HCT116 (cell line): ENCODE results near the gene C1orf167. TPM values are rescaled to one million over a fixed set of nuclear protein-coding genes. Genes with fewer than 3 reads are reported as not detected.

Source experiments
- ATAC-seq: fragments of 200-7000 bp; cut with Tn5 transposase; 2 replicates; pipeline ENCODE4 v1.9.1; 2020; ENCODE audit warnings: mild to moderate bottlenecking, moderate library complexity
- BruUV-seq: library from RNA; stranded (reverse); fragments of 400-500 nt; replicated peaks from 2 replicates; lab custom pipeline; 2021; lab: Mats Ljungman, UMichigan
- CTCF ChIA-PET: fragments of 300-600 bp; sonication (Branson Sonifier 250); formaldehyde crosslinking; loops from one replicate; lab custom pipeline; 2021; ENCODE audit warnings: antibody characterized with exemption; lab: Charles Lee
- POLR2A ChIA-PET: fragments of 300-600, 350-600 bp; sonication (Branson Sonifier 250); formaldehyde crosslinking; loops from one replicate; lab custom pipeline; 2021; ENCODE audit warnings: antibody characterized with exemption; lab: Charles Lee
- RAD21 ChIA-PET, 2 experiments: fragments of 300-600 bp; sonication (Branson Sonifier 250); formaldehyde crosslinking; loops; one replicate each; lab custom pipeline; 2023; ENCODE audit warnings: low total read pairs in 2 of 2; ENCODE audit not compliant: uncharacterized antibody in 2 of 2, unreplicated experiment in 2 of 2, low non-redundant PET in 1 of 2; lab: Charles Lee
- DNase-seq: peaks from one replicate; pipeline ENCODE4 v3.0.0-alpha.2; 2010; ENCODE audit warnings: low read depth, low spot score
- H2AFZ ChIP-seq: fragments of 200-600 bp; shearing (Covaris generic), sonication (generic); 2 replicates; pipeline ENCODE4 v1.6.1; 2017; ENCODE audit warnings: low read depth, mixed run types, mixed read lengths, antibody characterized with exemption, low read length; ENCODE audit not compliant: poor library complexity, severe bottlenecking
- H3K27ac ChIP-seq: 2 replicates; pipeline ENCODE4 v1.5.1; 2012; ENCODE audit warnings: low read depth, low read length
- H3K27me3 ChIP-seq: fragments of 200-600 bp; sonication (generic); 2 replicates; pipeline ENCODE4 v1.6.1; 2016; ENCODE audit warnings: mixed run types, low read length, mixed read lengths; ENCODE audit not compliant: insufficient read depth
- H3K36me3 ChIP-seq, 2 experiments: fragments of 200-500 bp in 1 of 2; fragments of 200-600 bp in 1 of 2; sonication (Bioruptor generic) in 1 of 2; sonication (generic) in 1 of 2; 2 replicates each; pipeline versions ENCODE4 v1.5.1 to v1.6.1; 2014 to 2016; ENCODE audit warnings: low read length in 2 of 2, inconsistent platforms in 1 of 2, mixed read lengths in 1 of 2, mixed run types in 1 of 2; ENCODE audit not compliant: insufficient read depth in 2 of 2, control insufficient read depth in 1 of 2
- H3K4me1 ChIP-seq, 2 experiments: fragments of 200-600 bp in 1 of 2; sonication (generic) in 1 of 2; 2 replicates each; pipeline versions ENCODE4 v1.5.1 to v1.6.1; 2012 to 2017; ENCODE audit warnings: low read length in 2 of 2, inconsistent platforms in 1 of 2, mild to moderate bottlenecking in 1 of 2, mixed read lengths in 1 of 2, mixed run types in 1 of 2, moderate library complexity in 1 of 2; ENCODE audit not compliant: insufficient read depth in 2 of 2, control insufficient read depth in 1 of 2
- H3K4me2 ChIP-seq: fragments of 200-600 bp; sonication (generic); 2 replicates; pipeline ENCODE4 v1.6.1; 2017; ENCODE audit warnings: mixed run types, low read length, mixed read lengths
- H3K4me3 ChIP-seq, 2 experiments: fragments of 200-600 bp in 1 of 2; sonication (generic) in 1 of 2; replicated peaks in 1 of 2; 2 replicates each; pipeline ENCODE4 v1.5.1; 2011 to 2016; ENCODE audit warnings: low read length in 2 of 2, control low read depth in 1 of 2, low read depth in 1 of 2, mild to moderate bottlenecking in 1 of 2, mixed read lengths in 1 of 2, mixed run types in 1 of 2
- H3K79me2 ChIP-seq: fragments of 200-600 bp; sonication (generic); 2 replicates; pipeline ENCODE4 v1.6.1; 2017; ENCODE audit warnings: mild to moderate bottlenecking, mixed run types, low read length, moderate library complexity, mixed read lengths; ENCODE audit not compliant: insufficient read depth
- H3K9ac ChIP-seq: fragments of 200-600 bp; sonication (generic); 2 replicates; pipeline ENCODE4 v1.6.1; 2016; ENCODE audit warnings: low read length, mixed read lengths
- H3K9me2 ChIP-seq: fragments of 200-600 bp; sonication (generic), shearing (Covaris generic); 2 replicates; pipeline ENCODE4 v1.6.1; 2017; ENCODE audit warnings: mixed run types, mild to moderate bottlenecking, moderate library complexity; ENCODE audit not compliant: insufficient read depth
- H3K9me3 ChIP-seq, 2 experiments: fragments of 200-500 bp in 1 of 2; fragments of 200-600 bp in 1 of 2; sonication (Bioruptor generic) in 1 of 2; sonication (generic) in 1 of 2; 2 replicates each; pipeline ENCODE4 v1.6.1; 2014 to 2017; ENCODE audit warnings: low read length in 2 of 2, mixed read lengths in 2 of 2, inconsistent platforms in 1 of 2, low read depth in 1 of 2, mild to moderate bottlenecking in 1 of 2, mixed run types in 1 of 2, moderate library complexity in 1 of 2; ENCODE audit not compliant: control insufficient read depth in 1 of 2, insufficient read depth in 1 of 2
- H4K20me1 ChIP-seq: fragments of 200-600 bp; sonication (generic), shearing (Covaris generic); 2 replicates; pipeline ENCODE4 v1.6.1; 2017; ENCODE audit warnings: mixed run types, mild to moderate bottlenecking, moderate library complexity; ENCODE audit not compliant: insufficient read depth
- CBX3 ChIP-seq: IDR thresholded peaks from 2 replicates; pipeline ENCODE4 v1.6.1; 2012; ENCODE audit warnings: low read depth
- CEBPB ChIP-seq: IDR thresholded peaks from 2 replicates; pipeline ENCODE4 v1.6.1; 2012; ENCODE audit warnings: low read depth
- EZH2phosphoT487 ChIP-seq: fragments of 200-600 bp; IDR thresholded peaks from 2 replicates; pipeline ENCODE4 v1.6.1; 2018; ENCODE audit warnings: antibody characterized with exemption, borderline replicate concordance
- FOSL1 ChIP-seq: IDR thresholded peaks from 2 replicates; pipeline ENCODE4 v1.6.1; 2012; ENCODE audit warnings: low read depth
- JUND ChIP-seq: IDR thresholded peaks from 2 replicates; pipeline ENCODE4 v1.6.1; 2012
- POLR2A ChIP-seq: IDR thresholded peaks from 2 replicates; pipeline ENCODE4 v1.7.0; 2011; ENCODE audit warnings: borderline replicate concordance; ENCODE audit not compliant: insufficient read depth, insufficient read length; ENCODE audit errors: extremely low read depth
- POLR2AphosphoS5 ChIP-seq: IDR thresholded peaks from 2 replicates; pipeline ENCODE4 v1.6.1; 2011; ENCODE audit warnings: mild to moderate bottlenecking, low read depth, low read length, moderate library complexity
- SRF ChIP-seq: IDR thresholded peaks from 2 replicates; pipeline ENCODE4 v1.6.1; 2012; ENCODE audit warnings: low read depth
- TCF7L2 ChIP-seq: IDR thresholded peaks from 2 replicates; pipeline ENCODE4 v1.7.0; 2011; ENCODE audit warnings: borderline replicate concordance, inconsistent platforms; ENCODE audit not compliant: insufficient read depth, insufficient read length; ENCODE audit errors: extremely low read depth
- ZFX ChIP-seq: fragments of 450-650 bp; IDR thresholded peaks from 2 replicates; pipeline ENCODE4 v1.6.1; 2017
- ZNF274 ChIP-seq: fragments of 200-500 bp; sonication (Bioruptor generic); IDR thresholded peaks from 2 replicates; pipeline ENCODE4 v1.6.1; 2014; ENCODE audit warnings: mild to moderate bottlenecking, low read depth, low read length, inconsistent platforms
- intact Hi-C: fragments of 100-400 bp; cut with micrococcal nuclease; formaldehyde crosslinking; loops from 2 replicates; pipeline ENCODE4 v1.10.0; 2022
- total RNA-seq: library from RNA; stranded (reverse); gene quantifications from one replicate; pipeline ENCODE4 v1.2.1, GENCODE V29; 2021; ENCODE audit not compliant: unreplicated experiment
- TF ChIP-seq, protein P1 (sequence below), 3 experiments: fragments of 200-600 bp in 1 of 3; sonication (generic) in 1 of 3; IDR thresholded peaks in 2 of 3; conservative IDR thresholded peaks in 1 of 3; 2 replicates each; pipeline ENCODE4 v1.5.1; 2012 to 2017; ENCODE audit warnings: low read depth in 2 of 3, low read length in 2 of 3, antibody characterized with exemption in 1 of 3, borderline replicate concordance in 1 of 3, control low read depth in 1 of 3, mild to moderate bottlenecking in 1 of 3, mixed read lengths in 1 of 3, mixed run types in 1 of 3, moderate library complexity in 1 of 3; ENCODE audit not compliant: insufficient read depth in 1 of 3
- TF ChIP-seq, protein P2 (sequence below): IDR thresholded peaks from 2 replicates; pipeline ENCODE4 v1.6.1; 2012
- TF ChIP-seq, protein P3 (sequence below): IDR thresholded peaks from 2 replicates; pipeline ENCODE4 v1.6.1; 2012

The C1orf167 gene
- total RNA-seq, 1 experiment from 2014 or later = 0.12 TPM

DNA sequence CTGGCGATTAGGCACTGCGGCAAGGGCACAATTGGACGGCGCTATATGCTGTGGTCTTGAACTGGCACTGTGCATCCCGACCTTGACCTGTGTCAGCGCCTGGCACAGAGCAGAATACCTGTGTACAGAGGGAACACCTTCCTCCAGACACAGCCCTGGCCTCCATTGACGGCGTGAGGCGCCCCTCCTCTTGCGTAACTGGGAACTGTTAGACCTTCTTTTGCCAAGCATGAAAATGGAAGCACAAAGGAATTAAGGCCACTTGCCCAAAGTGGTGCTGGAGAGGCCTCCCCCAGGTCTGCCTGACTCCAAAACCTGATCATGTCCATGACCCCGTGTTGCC, 32.9 kb upstream of the C1orf167 start:
- ChIA-PET POLR2A (no interaction called here), CTCF (no interaction called here), RAD21 (no interaction called here)
- DNase-seq (no peak), ATAC-seq (no peak)
- no peak overlapping the region for H3K9ac ChIP-seq
- no peak overlapping the region for H3K4me3 ChIP-seq
- intact Hi-C loops = no loop called here
- H3K4me1 ChIP-seq = peaks cover 0 to 22% of the 10 kb centered on the region in 2 experiments; a peak in 3 of 4 replicates
- H3K36me3 ChIP-seq = no peaks in the 10 kb centered on the region
- no peak overlapping the region for H3K4me2 ChIP-seq
- no peak overlapping the region for H2AFZ ChIP-seq
- no peaks in the 10 kb centered on the region for H3K27me3 ChIP-seq
- H3K9me2 ChIP-seq = no peaks in the 10 kb centered on the region
- no peak overlapping the region for H3K27ac ChIP-seq
- H3K9me3 ChIP-seq = no peaks in the 10 kb centered on the region
- no peaks in the 10 kb centered on the region for H3K79me2 ChIP-seq
- H4K20me1 ChIP-seq = no peaks in the 10 kb centered on the region
- TF ChIP-seq SRF = no peak
- BruUV-seq = no TSS peak

DNA sequence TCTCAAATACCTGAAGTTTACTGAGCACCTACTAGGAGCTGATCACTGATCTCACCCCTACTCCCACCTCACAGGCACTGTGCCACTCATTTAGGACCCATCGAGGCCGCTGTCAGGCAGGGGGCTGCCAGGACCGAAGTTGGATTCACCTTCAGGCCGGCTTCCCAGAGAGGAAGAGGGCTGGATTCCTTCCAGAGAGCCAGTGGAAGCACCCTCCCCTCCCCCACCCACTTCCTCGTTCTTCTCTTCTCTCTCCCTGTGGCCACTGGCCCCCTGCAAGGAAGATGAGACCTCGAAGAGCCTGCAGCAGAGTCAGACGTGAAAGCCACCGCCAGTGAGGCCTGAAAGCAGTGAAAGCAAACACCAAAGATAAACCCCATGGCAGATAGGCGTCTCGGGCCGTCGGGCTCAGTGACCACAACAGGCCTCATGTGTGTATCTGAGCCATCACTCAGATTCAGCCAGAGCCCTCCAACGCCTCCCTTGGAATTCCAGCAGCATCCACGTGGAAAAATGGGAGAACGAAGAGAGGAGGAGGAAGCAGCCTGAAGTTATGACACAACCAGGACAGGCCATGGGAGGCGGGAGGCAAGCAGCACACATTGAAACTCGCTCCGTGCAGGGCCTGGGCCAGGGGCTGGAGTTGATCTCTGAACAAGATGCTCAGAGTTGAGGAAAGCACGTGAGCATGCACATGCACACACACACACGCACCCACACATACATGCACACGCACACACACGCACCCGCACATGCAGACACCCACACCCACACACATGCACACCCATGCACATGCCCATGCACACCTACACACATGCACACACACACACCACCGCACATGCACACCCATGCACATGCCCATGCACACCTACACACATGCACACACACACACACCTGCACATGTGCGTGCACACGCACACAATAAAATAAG, 32.2 kb upstream of the C1orf167 start:
- no peaks in the 10 kb centered on the region for H4K20me1 ChIP-seq
- H3K9me3 ChIP-seq = no peaks in the 10 kb centered on the region
- H3K9ac ChIP-seq = no peak overlapping the region
- no peak overlapping the region for H2AFZ ChIP-seq
- ATAC-seq = no peak
- no peak overlapping the region for H3K4me2 ChIP-seq
- H3K9me2 ChIP-seq = no peaks in the 10 kb centered on the region
- H3K27ac ChIP-seq = no peak overlapping the region
- no peaks in the 10 kb centered on the region for H3K36me3 ChIP-seq
- intact Hi-C loops = no loop called here
- ChIA-PET CTCF (no interaction called here), RAD21 (no interaction called here), POLR2A (no interaction called here)
- no TSS peak for BruUV-seq
- H3K4me3 ChIP-seq = no peak overlapping the region
- DNase-seq = no peak
- peaks cover 0 to 22% of the 10 kb centered on the region in 2 experiments; a peak in 3 of 4 replicates for H3K4me1 ChIP-seq
- H3K27me3 ChIP-seq = no peaks in the 10 kb centered on the region
- H3K79me2 ChIP-seq = no peaks in the 10 kb centered on the region
- TF ChIP-seq ZNF274 (no peak), CBX3 (no peak), JUND (no peak), POLR2AphosphoS5 (no peak), ZFX (no peak), EZH2phosphoT487 (no peak), POLR2A (no peak), FOSL1 (no peak), CEBPB (no peak), TCF7L2 (no peak)
- TF ChIP-seq, protein P1, sequence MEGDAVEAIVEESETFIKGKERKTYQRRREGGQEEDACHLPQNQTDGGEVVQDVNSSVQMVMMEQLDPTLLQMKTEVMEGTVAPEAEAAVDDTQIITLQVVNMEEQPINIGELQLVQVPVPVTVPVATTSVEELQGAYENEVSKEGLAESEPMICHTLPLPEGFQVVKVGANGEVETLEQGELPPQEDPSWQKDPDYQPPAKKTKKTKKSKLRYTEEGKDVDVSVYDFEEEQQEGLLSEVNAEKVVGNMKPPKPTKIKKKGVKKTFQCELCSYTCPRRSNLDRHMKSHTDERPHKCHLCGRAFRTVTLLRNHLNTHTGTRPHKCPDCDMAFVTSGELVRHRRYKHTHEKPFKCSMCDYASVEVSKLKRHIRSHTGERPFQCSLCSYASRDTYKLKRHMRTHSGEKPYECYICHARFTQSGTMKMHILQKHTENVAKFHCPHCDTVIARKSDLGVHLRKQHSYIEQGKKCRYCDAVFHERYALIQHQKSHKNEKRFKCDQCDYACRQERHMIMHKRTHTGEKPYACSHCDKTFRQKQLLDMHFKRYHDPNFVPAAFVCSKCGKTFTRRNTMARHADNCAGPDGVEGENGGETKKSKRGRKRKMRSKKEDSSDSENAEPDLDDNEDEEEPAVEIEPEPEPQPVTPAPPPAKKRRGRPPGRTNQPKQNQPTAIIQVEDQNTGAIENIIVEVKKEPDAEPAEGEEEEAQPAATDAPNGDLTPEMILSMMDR (IDR thresholded peaks at IDR 0.05 in 2 of 3, conservative IDR thresholded peaks at IDR 0.05 in 1 of 3; ENCODE audit: borderline replicate concordance in 1 of 3, insufficient read depth in 1 of 3, low read depth in 2 of 3, low read length in 2 of 3) = no peak
- TF ChIP-seq, protein P2, sequence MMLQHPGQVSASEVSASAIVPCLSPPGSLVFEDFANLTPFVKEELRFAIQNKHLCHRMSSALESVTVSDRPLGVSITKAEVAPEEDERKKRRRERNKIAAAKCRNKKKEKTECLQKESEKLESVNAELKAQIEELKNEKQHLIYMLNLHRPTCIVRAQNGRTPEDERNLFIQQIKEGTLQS = no peak
- TF ChIP-seq, protein P3, sequence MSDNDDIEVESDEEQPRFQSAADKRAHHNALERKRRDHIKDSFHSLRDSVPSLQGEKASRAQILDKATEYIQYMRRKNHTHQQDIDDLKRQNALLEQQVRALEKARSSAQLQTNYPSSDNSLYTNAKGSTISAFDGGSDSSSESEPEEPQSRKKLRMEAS = no peak
